B cell (primary cell): ENCODE measurements around the gene OR10G7. TPM values are rescaled to one million over a fixed set of nuclear protein-coding genes. Genes with fewer than 3 reads are reported as not detected.

Experiments
- ATAC-seq: fragments of 200-7000 bp; cut with Tn5 transposase; one replicate; pipeline ENCODE4 v1.10.0; 2021; ENCODE audit warnings: low read depth, mild to moderate bottlenecking, moderate number of reproducible peaks, moderate library complexity
- CTCF ChIA-PET: fragments of 350-600 bp; sonication (Branson Sonifier 250); formaldehyde crosslinking; loops from one replicate; lab custom pipeline; 2021; ENCODE audit warnings: antibody characterized with exemption, inconsistent platforms; lab: Charles Lee
- POLR2A ChIA-PET: fragments of 350-600 bp; sonication (Branson Sonifier 250); formaldehyde crosslinking; loops from one replicate; lab custom pipeline; 2021; ENCODE audit warnings: antibody characterized with exemption; lab: Charles Lee
- DNase-seq: peaks from one replicate; pipeline ENCODE4 v3.0.0; 2013
- H2AFZ ChIP-seq: 2 replicates; pipeline ENCODE4 v1.6.1; 2012; ENCODE audit warnings: mild to moderate bottlenecking, low read depth, low read length; ENCODE audit not compliant: insufficient read depth, poor library complexity, severe bottlenecking
- H3K27ac ChIP-seq, 2 donors: 1 replicate in 1 of 2; 2 replicates in 1 of 2; pipeline ENCODE4 v1.5.1; 2012 to 2013; ENCODE audit warnings: low read length in 2 of 2, mild to moderate bottlenecking in 2 of 2, moderate library complexity in 1 of 2
- H3K27me3 ChIP-seq, 4 experiments: fragments of 200-600 bp in 1 of 4; sonication (generic) in 1 of 4; replicated peaks in 1 of 4; 1 replicate in 2 of 4; 2 replicates in 2 of 4; pipeline versions ENCODE4 v1.6.1 to v1.7.0; 2013 to 2016; ENCODE audit warnings: low read length in 3 of 4, mild to moderate bottlenecking in 2 of 4, mixed read lengths in 1 of 4, moderate library complexity in 1 of 4; ENCODE audit not compliant: insufficient read depth in 4 of 4, control insufficient read depth in 3 of 4; ENCODE audit errors: control extremely low read depth in 1 of 4
- H3K36me3 ChIP-seq, 2 experiments: replicated peaks in 1 of 2; 1 replicate in 1 of 2; 2 replicates in 1 of 2; pipeline versions ENCODE4 v1.6.1 to v1.7.1; 2013; ENCODE audit warnings: low read length in 1 of 2; ENCODE audit not compliant: insufficient read depth in 2 of 2, control insufficient read depth in 1 of 2; ENCODE audit errors: control extremely low read depth in 1 of 2, extremely low read depth in 1 of 2
- H3K4me1 ChIP-seq, 2 donors: fragments of 200-600 bp in 1 of 2; sonication (generic) in 1 of 2; 1 replicate in 1 of 2; 2 replicates in 1 of 2; pipeline versions ENCODE4 v1.5.1 to v1.6.1; 2013 to 2017; ENCODE audit warnings: low read length in 2 of 2; ENCODE audit not compliant: control insufficient read depth in 2 of 2, insufficient read depth in 2 of 2
- H3K4me2 ChIP-seq: replicated peaks from 2 replicates; pipeline ENCODE3; 2012; ENCODE audit warnings: mild to moderate bottlenecking, low read depth, low read length; ENCODE audit not compliant: poor library complexity, severe bottlenecking
- H3K4me3 ChIP-seq, 5 experiments: fragments of 200-600 bp in 1 of 5; sonication (generic) in 1 of 5; 1 replicate in 3 of 5; 2 replicates in 2 of 5; pipeline versions ENCODE4 v1.5.1 to v1.7.0; 2011 to 2016; ENCODE audit warnings: low read length in 4 of 5, mild to moderate bottlenecking in 4 of 5, low read depth in 2 of 5, control low read depth in 1 of 5, moderate library complexity in 1 of 5; ENCODE audit not compliant: insufficient read depth in 1 of 5; ENCODE audit errors: control extremely low read depth in 1 of 5, extremely low read depth in 1 of 5
- H3K79me2 ChIP-seq: fragments of 200-600 bp; sonication (generic); one replicate; pipeline ENCODE4 v1.6.0; 2016; ENCODE audit warnings: low read length; ENCODE audit not compliant: control insufficient read depth, insufficient read depth
- H3K9ac ChIP-seq: fragments of 200-600 bp; sonication (generic); 2 replicates; pipeline ENCODE4 v1.6.1; 2017; ENCODE audit warnings: mild to moderate bottlenecking, low read length, moderate library complexity
- H3K9me3 ChIP-seq, 3 donors: one replicate each; pipeline versions ENCODE4 v1.6.1 to v1.7.1; 2013; ENCODE audit warnings: low read length in 2 of 3; ENCODE audit not compliant: control insufficient read depth in 2 of 3, insufficient read depth in 1 of 3; ENCODE audit errors: control extremely low read depth in 1 of 3
- H4K20me1 ChIP-seq: 2 replicates; pipeline ENCODE4 v1.6.0; 2012; ENCODE audit warnings: mild to moderate bottlenecking, low read length; ENCODE audit not compliant: insufficient read depth, control insufficient read depth, poor library complexity, severe bottlenecking
- H3K27ac Mint-ChIP-seq: one replicate; pipeline ENCODE4 v1.8.0; 2021; ENCODE audit warnings: mixed read lengths
- H3K27me3 Mint-ChIP-seq: one replicate; pipeline ENCODE4 v1.8.0; 2021; ENCODE audit warnings: mixed read lengths
- H3K4me1 Mint-ChIP-seq: one replicate; pipeline ENCODE4 v1.8.0; 2021; ENCODE audit warnings: mixed read lengths
- H3K4me3 Mint-ChIP-seq: one replicate; pipeline ENCODE4 v1.8.0; 2021; ENCODE audit warnings: mixed read lengths
- H3K9me3 Mint-ChIP-seq: one replicate; pipeline ENCODE4 v1.8.0; 2022; ENCODE audit warnings: mixed read lengths; ENCODE audit not compliant: insufficient read depth
- CTCF ChIP-seq: fragments of 200-600 bp; IDR thresholded peaks from one replicate; pipeline ENCODE4 v1.8.0; 2022; ENCODE audit warnings: antibody characterized with exemption, mild to moderate bottlenecking
- EZH2 ChIP-seq: IDR thresholded peaks from 2 replicates; pipeline ENCODE4 v1.6.1; 2012; ENCODE audit warnings: borderline replicate concordance, low read depth, mild to moderate bottlenecking, moderate library complexity, low read length; ENCODE audit not compliant: insufficient read depth, poor library complexity, severe bottlenecking
- WGBS: methylation state at CpG from one replicate; pipeline ENCODE4 v1.1.5; 2013; ENCODE audit warnings: missing lambda C conversion rate; ENCODE audit not compliant: insufficient coverage; 5-methylcytosine and 5-hydroxymethylcytosine counted together
- intact Hi-C: fragments of 100-400 bp; cut with micrococcal nuclease; formaldehyde crosslinking; loops from one replicate; pipeline ENCODE4 v1.10.0; 2022
- polyA plus RNA-seq: library from polyadenylated mRNA; depleted of rRNA; stranded (reverse); fragments of >200 nt; gene quantifications from 2 replicates; pipeline ENCODE4 v1.2.3, GENCODE V29; 2012
- total RNA-seq, 2 donors: library from RNA; stranded (reverse); fragments of 120-200 nt in 1 of 2; gene quantifications; 1 replicate in 1 of 2; 2 replicates in 1 of 2; pipeline versions ENCODE4 v1.2.3 to v1.2.4, GENCODE V29; 2013 to 2022

OR10G7 gene
- total and polyA plus RNA-seq, 2 donors (not counting 1 experiment from before 2014, with no cell fraction given), result not detected

DNA sequence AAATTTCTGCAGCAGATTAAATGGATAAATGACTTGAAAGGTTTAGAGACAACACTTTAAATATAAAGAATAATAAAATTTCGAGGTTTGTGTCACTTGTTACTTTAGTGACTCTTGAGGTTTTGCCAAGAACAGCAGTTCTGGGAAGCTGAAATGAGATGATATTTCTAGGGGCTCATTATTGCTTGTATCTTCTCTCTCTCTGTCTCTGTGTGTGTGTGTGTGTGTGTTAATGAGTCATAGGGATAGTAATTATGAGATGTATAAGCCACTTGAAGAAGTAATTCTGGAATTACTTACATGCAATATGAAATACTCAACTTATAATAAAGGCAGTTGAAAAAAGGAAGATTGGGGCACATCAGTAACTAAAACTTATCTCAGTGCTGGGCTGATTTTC is 9.6 kb upstream of the OR10G7 start:
- intact Hi-C loops, result no loop called here
- Mint-ChIP-seq H3K4me3 (no peak overlapping the region), H3K27ac (no peak overlapping the region), H3K4me1 (no peaks in the 10 kb centered on the region), H3K9me3 (no peaks in the 10 kb centered on the region), H3K27me3 (peaks cover 3% of the 10 kb centered on the region)
- Histone ChIP-seq H3K36me3 (no peaks in the 10 kb centered on the region), H3K27me3 (peaks cover 0 to 2% (median 0%) of the 10 kb centered on the region in 4 experiments), H3K4me1 (no peaks in the 10 kb centered on the region), H3K27ac (no peak overlapping the region), H3K79me2 (no peaks in the 10 kb centered on the region), H3K4me2 (no peak overlapping the region), H2AFZ (no peak overlapping the region), H3K9ac (no peak overlapping the region), H4K20me1 (no peaks in the 10 kb centered on the region), H3K4me3 (no peak overlapping the region), H3K9me3 (no peaks in the 10 kb centered on the region)
- CTCF ChIA-PET, result no interaction called here
- POLR2A ChIA-PET, result no interaction called here
- WGBS, result no CpG with 5 or more reads among the region's 1 CpG
- no peak for TF ChIP-seq CTCF
- no peak for TF ChIP-seq EZH2
- DNase-seq (no peak), ATAC-seq (no peak)

DNA sequence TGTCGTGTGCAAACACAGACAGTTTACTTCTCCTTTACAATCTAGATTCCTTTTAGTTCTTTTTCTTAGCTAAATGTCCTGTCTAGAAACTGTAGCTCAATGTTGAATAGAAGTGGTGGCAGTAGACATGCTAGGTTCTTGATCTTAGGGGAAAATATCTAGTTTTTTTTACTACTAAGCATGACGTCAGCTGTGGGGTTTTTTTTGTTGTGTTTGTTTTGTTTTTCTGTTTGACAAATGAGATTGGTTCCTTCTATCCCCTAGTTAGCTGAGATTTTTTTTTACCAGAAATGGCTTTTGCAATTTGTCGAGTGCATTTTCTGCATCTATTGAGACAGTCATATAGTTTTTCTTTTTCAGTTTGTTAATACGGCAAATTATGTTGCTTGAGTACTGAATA is 2.3 kb upstream of the OR10G7 start:
- Mint-ChIP-seq H3K27me3 (peaks cover 3% of the 10 kb centered on the region), H3K4me1 (no peaks in the 10 kb centered on the region), H3K4me3 (no peak overlapping the region), H3K9me3 (no peaks in the 10 kb centered on the region), H3K27ac (no peak overlapping the region)
- H3K27ac ChIP-seq, result no peak overlapping the region
- no peak for DNase-seq
- no peaks in the 10 kb centered on the region for H3K79me2 ChIP-seq
- POLR2A ChIA-PET, result no interaction called here
- H4K20me1 ChIP-seq, result no peaks in the 10 kb centered on the region
- peaks cover 0 to 1% (median 0%) of the 10 kb centered on the region in 3 donors for H3K9me3 ChIP-seq
- CTCF ChIA-PET, result no interaction called here
- H3K27me3 ChIP-seq, result peaks cover 0 to 2% (median 0%) of the 10 kb centered on the region in 4 experiments
- H3K4me2 ChIP-seq, result no peak overlapping the region
- TF ChIP-seq EZH2, result no peak
- no peak for TF ChIP-seq CTCF
- H3K36me3 ChIP-seq, result no peaks in the 10 kb centered on the region
- whole genome bisulfite sequencing, result no CpG with 5 or more reads among the region's 4 CpGs
- H3K4me3 ChIP-seq, result no peak overlapping the region
- no peaks in the 10 kb centered on the region for H3K4me1 ChIP-seq
- intact Hi-C loops, result no loop called here
- no peak overlapping the region for H2AFZ ChIP-seq
- no peak overlapping the region for H3K9ac ChIP-seq
- no peak for ATAC-seq
